ENCODE results near the gene MLANA. TPM values are rescaled to one million over a fixed set of nuclear protein-coding genes. Genes with fewer than 3 reads are reported as not detected.

MLANA gene
- polyA plus RNA-seq, 3 donors, result 0.32 to 1.1 (median 0.75) TPM

DNA sequence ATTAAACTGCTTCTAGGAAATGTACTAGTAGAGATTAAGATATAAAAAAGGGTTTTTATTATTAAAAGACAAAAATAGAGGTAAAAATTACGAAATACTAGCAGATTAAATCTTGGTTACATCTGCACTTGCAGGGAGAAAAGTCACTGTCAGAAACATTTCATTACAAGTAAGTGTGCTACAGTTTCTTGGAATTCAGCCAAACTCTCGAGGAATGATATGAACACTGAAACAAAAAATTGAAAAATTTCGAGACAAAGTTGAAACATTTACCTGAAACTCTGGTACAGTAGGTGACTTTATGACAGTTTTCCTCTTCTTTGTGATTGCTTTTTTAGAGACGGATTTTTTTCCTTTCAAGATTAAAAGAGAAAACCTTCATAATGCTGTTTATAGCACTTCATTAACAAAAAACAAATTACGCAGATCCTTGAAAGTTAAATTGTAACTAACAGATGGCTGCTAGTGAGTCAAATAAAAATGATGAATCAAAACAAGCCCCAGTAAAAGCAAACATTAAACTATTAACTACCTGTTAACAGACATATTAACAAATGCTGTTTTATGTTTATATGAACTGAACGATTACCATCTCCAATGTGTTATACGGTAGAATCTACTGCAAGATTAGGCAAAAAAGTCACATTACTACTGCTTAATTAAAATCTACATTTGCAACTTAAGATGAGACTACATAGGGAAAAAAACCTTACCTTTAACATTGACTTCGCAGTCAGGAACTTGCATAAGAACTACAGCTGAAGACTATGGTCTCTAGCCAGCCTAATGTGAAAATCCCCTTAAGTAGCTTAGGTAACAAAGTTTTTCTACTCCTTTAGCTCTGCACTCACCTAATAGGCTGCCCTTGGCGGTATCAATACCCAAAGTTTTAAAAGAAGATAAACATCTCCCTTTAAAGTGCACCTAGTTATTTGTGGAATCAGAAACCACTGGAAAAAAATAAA lies 63.3 kb downstream of the MLANA start:
- DNase-seq (ENCODE audit: low read depth in 3 of 3, low spot score in 2 of 3), result no peak

DNA sequence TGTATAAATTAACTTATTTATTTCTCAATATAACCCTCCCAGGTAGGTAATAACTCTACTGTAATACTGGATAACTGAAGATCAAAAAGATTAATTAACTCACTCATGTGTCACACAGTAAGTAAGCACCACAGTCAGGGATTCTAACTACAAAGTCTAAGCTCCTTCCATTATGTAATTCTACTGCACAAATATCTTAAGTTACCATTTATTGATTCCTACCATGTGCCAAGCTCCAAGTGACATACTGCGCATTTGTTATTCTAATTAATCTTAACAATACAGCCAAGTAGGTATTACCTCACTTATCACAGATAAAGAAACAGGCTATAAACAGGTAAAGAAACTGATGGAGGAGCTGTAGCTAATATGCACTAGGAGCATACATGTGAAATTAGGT lies 66.5 kb downstream of the MLANA start:
- DNase-seq (ENCODE audit: low read depth in 3 of 3, low spot score in 2 of 3), result no peak

DNA sequence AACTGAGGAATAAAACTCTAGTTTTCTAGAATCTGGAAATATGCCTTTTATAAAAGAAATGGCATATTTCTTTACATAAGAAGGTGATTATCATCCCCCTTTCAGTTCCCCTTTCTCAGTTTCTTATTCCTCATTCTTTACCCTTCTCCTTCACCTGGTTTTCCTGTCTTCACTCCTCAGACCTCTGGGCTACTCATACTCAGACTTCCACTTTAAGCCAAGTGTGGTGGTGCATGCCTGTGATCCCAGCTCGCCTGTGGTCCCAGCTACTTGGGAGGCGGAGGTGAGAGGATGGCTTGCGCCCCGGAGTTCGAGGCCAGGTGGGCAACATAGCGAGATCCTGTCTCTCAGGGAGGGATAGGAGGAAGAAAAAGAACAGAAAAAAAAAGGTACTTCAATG lies 67.6 kb downstream of the MLANA start:
- DNase-seq (ENCODE audit: low read depth in 3 of 3, low spot score in 2 of 3), result no peak

Other genes starting within 250 kb of the MLANA start
- 10 to 100 TPM; 56.1 to 62.1 (median 56.8) TPM for gene ERMP1, start 57.8 kb upstream of the MLANA start, polyA plus RNA-seq (ENCODE audit: insufficient read length in 3 of 3)
- 10 to 100 TPM; 36.4 to 39.1 (median 38.5) TPM for gene RANBP6, start 124.7 kb downstream of the MLANA start, polyA plus RNA-seq (ENCODE audit: insufficient read length in 3 of 3)

All from right renal cortex interstitium (tissue), 3 donors.